Ishikawa (cell line): Measurements from ENCODE around the gene DDR2.

Source experiments
- EGR1 ChIP-seq: IDR thresholded peaks from 2 replicates; pipeline ENCODE4 v1.6.1; 2012
- EP300 ChIP-seq: IDR thresholded peaks from 2 replicates; pipeline ENCODE4 v1.6.1; 2012; ENCODE audit warnings: borderline replicate concordance
- FOXM1 ChIP-seq: IDR thresholded peaks from 2 replicates; pipeline ENCODE4 v1.6.1; 2012; ENCODE audit warnings: low read depth, borderline replicate concordance
- MAX ChIP-seq: IDR thresholded peaks from 2 replicates; pipeline ENCODE4 v1.6.1; 2012
- NFIC ChIP-seq: IDR thresholded peaks from 2 replicates; pipeline ENCODE4 v1.6.1; 2012
- RAD21 ChIP-seq: IDR thresholded peaks from 2 replicates; pipeline ENCODE4 v1.6.1; 2012; ENCODE audit warnings: low read depth
- REST ChIP-seq: IDR thresholded peaks from 2 replicates; pipeline ENCODE4 v1.6.1; 2012; ENCODE audit warnings: low read depth, mild to moderate bottlenecking
- TAF1 ChIP-seq: IDR thresholded peaks from 2 replicates; pipeline ENCODE4 v1.6.1; 2012; ENCODE audit warnings: low read depth, mild to moderate bottlenecking
- TCF12 ChIP-seq: IDR thresholded peaks from 2 replicates; pipeline ENCODE4 v1.6.1; 2012; ENCODE audit warnings: low read depth
- TEAD4 ChIP-seq: IDR thresholded peaks from 2 replicates; pipeline ENCODE4 v1.6.1; 2012
- USF1 ChIP-seq: IDR thresholded peaks from 2 replicates; pipeline ENCODE4 v1.6.1; 2012
- YY1 ChIP-seq: IDR thresholded peaks from 2 replicates; pipeline ENCODE4 v1.6.1; 2012; ENCODE audit warnings: low read depth
- ZBTB7A ChIP-seq: IDR thresholded peaks from 2 replicates; pipeline ENCODE4 v1.6.1; 2012; ENCODE audit warnings: low read depth

GRCh38 chr1:162677607-162678371 is 45.5 kb downstream of the DDR2 start:
- TF ChIP-seq RAD21 (no peak; the same call in 1 of the 2 replicates), FOXM1 (no peak), YY1 (no peak), REST (no peak), EP300 (no peak), TAF1 (no peak), EGR1 (no peak), MAX (no peak), ZBTB7A (no peak), USF1 (no peak), TEAD4 (no peak), TCF12 (no peak), NFIC (no peak)
